ENCODE data around the gene GIMAP4.
"Not testable (repeated sequence)": the region's sequence is repeated elsewhere in the genome, so short reads cannot be mapped to it uniquely, and the experiment has no call there.

GIMAP4 gene

DNA sequence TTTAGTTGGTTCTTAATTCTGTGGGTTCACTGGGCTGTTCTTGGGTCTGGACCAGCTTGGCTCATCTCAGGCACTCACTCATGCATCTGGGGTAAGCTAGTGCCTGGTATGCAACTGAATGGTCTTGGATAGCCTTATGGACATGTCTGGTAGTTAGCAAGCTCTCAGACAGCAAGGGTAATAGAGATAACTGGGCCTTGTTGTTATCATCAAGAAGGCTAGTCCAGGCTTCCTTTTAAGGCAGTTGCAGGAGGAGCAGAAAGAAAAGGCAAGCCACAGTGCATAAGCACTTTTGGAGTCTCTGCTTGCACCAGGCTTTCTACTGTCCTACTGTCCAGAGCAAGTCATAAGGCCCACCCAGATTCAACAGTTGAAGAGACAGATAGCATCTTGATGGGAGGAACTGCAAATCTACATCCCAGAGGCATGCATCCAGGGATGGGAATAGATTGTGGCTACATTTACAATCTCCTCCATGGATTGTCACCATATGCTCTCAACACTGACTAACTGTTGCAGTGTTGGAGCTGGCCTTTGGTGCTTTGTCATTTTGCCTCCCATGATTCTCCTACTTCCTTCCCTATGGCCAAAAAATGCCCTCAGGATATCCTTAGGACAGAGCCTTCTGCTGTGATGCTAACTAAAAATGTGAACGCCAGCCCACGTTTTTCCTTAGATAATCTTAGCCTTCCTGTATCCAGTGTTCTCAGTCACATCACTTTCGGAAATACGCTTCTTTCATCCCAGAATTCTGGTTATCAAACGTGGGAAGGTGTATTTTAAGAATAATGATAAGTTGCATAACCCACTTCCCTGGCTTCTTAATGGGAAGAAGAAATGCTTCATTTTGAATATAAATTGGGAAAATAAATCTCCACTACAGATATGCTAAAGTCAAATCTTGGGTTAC lies 3.6 kb downstream of the GIMAP4 start:
- ChIA-PET CTCF (interaction anchor here (0.9 to 1.5 kb wide), 3 partner anchors 16 to 27 kb away, joined by 3 to 4 read pairs (median 3); no protein-coding TSS in a partner anchor), POLR2A (no interaction called here)
- no peak for TF ChIP-seq CTCF (IDR thresholded peaks at IDR 0.05; ENCODE audit: control extremely low read depth, extremely low read depth, low read depth, missing control alignments)
- no peak for DNase-seq (ENCODE audit: extremely low spot score)

DNA sequence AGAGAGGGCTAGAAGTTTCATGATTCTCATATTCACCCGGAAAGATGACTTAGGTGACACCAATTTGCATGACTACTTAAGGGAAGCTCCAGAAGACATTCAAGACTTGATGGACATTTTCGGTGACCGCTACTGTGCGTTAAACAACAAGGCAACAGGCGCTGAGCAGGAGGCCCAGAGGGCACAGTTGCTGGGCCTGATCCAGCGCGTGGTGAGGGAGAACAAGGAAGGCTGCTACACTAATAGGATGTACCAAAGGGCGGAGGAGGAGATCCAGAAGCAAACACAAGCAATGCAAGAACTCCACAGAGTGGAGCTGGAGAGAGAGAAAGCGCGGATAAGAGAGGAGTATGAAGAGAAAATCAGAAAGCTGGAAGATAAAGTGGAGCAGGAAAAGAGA lies 5.3 kb downstream of the GIMAP4 start:
- ChIA-PET CTCF (interaction anchor here (1.5 kb wide), 1 partner anchor 14 kb away, joined by 4 read pairs; no protein-coding TSS in a partner anchor), POLR2A (no interaction called here)

GRCh38 chr7:150579979-150580637 lies 12.9 kb downstream of the GIMAP4 start:
- CTCF ChIA-PET; DNase-seq (ENCODE audit: extremely low spot score); POLR2A ChIA-PET: not testable (repeated sequence)

More for the DNA sequence above, 5.3 kb downstream of the GIMAP4 start:
- no peak for DNase-seq (ENCODE audit: extremely low spot score)
- no peak for TF ChIP-seq CTCF (IDR thresholded peaks at IDR 0.05; ENCODE audit: control extremely low read depth, extremely low read depth, low read depth, missing control alignments)

DNA sequence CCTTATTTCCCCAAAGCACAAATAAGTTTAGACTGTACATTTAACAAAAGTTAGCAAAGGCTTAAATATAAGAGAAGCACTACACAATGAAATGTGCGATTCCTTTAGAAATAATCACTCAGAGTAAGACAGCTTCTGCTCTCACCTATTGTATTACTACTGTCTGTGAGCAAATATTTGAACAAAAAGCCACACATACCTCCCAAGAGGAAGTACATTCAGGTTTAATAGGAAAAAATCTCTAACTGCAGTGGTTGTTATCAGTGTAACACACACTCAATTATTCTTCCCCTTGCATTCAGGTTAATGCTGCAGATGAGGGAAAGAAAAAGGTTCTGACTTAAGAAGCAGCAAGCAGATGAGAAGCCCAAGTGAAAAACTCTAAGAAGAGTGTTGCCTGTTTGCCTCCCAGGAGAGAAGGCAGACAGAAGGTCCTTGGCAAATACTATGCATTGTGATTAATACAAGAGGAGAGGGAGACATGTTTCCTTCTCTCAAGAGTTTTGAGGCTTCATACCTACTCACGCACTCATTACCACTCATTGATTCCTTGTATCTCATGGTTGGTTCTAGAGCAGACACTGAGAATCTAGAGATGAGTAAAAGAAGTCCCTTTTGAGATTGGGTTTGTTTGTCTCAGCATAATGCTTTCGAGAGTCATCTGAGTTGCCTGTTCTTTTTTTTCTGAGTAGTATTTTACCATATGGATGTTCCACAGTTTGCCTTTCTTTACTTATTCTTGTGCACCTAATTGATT lies 13.6 kb downstream of the GIMAP4 start:
- no peak for TF ChIP-seq CTCF (IDR thresholded peaks at IDR 0.05; ENCODE audit: control extremely low read depth, extremely low read depth, low read depth, missing control alignments)
- CTCF ChIA-PET = no interaction called here
- DNase-seq (ENCODE audit: extremely low spot score) = no peak
- POLR2A ChIA-PET = no interaction called here

- no peak for TF ChIP-seq CTCF (IDR thresholded peaks at IDR 0.05; ENCODE audit: control extremely low read depth, extremely low read depth, low read depth, missing control alignments)
- POLR2A ChIA-PET = no interaction called here
- no peak for DNase-seq (ENCODE audit: extremely low spot score)
- CTCF ChIA-PET = interaction anchor here (1.6 kb wide), 1 partner anchor 16 kb away, joined by 5 read pairs; no protein-coding TSS in a partner anchor
Observed at GRCh38 chr7:150585199-150585598, 18.0 kb downstream of the GIMAP4 start.

DNA sequence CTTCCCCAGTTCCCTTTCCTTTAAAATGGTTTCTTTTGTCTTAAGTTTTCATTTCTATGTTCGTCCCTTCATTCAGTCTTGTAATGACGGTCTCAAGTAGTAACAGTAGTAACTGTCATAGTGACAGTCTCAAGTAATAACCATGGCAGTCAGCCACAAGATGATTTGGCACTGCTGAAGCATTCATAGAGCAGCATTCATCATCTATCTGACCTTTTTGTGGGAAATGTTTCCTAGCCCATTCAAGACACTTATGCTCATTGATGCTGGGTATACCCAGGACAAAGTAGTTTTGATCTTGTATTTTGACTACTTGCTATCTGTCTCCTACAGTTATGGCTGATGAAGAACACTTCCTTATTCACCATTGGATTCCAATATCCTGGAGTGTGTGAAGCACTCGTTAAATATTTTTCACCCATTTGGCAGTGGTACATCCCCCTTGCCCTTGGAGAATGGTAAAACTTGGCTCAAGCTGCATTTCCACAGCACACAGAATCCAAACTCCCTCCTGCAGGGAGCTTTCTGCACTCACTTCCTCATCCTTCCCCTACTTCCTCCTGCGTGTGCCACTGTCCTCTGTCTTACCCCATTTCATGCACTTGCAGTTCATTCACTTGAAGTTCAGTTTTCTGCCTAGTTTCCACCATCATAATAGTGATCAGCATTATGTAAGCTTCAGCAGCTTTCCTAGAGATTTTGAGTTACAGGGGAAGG lies 19.0 kb downstream of the GIMAP4 start:
- ChIA-PET CTCF (interaction anchor here (1.3 kb wide), 1 partner anchor 14 kb away, joined by 4 read pairs; no protein-coding TSS in a partner anchor), POLR2A (interaction anchor here (0.5 kb wide), 1 partner anchor 157 kb away, joined by 6 read pairs; no protein-coding TSS in a partner anchor)
- no peak for TF ChIP-seq CTCF (IDR thresholded peaks at IDR 0.05; ENCODE audit: control extremely low read depth, extremely low read depth, low read depth, missing control alignments)
- DNase-seq (ENCODE audit: extremely low spot score) = no peak

Data from GM10248 (cell line).